ENCODE data around the gene LRTM1.

DNA sequence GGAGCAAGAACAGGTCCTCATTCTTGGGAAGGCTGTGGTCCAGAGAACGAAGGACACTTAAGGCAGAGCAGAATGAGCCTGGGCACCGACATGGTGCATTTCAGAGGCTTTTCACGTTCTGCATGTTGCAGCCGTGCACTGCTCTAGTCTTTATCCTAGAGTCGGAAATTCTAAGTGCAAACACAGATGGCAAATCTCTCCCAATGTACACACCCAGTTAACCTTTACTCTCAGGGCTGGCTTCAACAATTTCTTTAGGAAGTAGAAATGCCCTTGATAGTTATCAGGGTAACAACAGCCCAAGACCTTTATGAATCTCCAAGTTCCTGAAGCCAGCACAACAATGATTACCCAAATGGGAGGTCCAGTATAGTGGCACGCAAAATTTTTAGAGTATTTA, 39.1 kb upstream of the LRTM1 start:
- TF ChIP-seq, protein P1, sequence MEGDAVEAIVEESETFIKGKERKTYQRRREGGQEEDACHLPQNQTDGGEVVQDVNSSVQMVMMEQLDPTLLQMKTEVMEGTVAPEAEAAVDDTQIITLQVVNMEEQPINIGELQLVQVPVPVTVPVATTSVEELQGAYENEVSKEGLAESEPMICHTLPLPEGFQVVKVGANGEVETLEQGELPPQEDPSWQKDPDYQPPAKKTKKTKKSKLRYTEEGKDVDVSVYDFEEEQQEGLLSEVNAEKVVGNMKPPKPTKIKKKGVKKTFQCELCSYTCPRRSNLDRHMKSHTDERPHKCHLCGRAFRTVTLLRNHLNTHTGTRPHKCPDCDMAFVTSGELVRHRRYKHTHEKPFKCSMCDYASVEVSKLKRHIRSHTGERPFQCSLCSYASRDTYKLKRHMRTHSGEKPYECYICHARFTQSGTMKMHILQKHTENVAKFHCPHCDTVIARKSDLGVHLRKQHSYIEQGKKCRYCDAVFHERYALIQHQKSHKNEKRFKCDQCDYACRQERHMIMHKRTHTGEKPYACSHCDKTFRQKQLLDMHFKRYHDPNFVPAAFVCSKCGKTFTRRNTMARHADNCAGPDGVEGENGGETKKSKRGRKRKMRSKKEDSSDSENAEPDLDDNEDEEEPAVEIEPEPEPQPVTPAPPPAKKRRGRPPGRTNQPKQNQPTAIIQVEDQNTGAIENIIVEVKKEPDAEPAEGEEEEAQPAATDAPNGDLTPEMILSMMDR (IDR thresholded peaks at IDR 0.05), result no peak
- no peak for TF ChIP-seq POLR2A (IDR thresholded peaks at IDR 0.05)

All from body of pancreas (tissue), 4 donors.